ENCODE data around the gene ZNF253.
"Not testable (repeated sequence)": the region's sequence is repeated elsewhere in the genome, so short reads cannot be mapped to it uniquely, and the experiment has no call there.

ZNF253 gene

DNA sequence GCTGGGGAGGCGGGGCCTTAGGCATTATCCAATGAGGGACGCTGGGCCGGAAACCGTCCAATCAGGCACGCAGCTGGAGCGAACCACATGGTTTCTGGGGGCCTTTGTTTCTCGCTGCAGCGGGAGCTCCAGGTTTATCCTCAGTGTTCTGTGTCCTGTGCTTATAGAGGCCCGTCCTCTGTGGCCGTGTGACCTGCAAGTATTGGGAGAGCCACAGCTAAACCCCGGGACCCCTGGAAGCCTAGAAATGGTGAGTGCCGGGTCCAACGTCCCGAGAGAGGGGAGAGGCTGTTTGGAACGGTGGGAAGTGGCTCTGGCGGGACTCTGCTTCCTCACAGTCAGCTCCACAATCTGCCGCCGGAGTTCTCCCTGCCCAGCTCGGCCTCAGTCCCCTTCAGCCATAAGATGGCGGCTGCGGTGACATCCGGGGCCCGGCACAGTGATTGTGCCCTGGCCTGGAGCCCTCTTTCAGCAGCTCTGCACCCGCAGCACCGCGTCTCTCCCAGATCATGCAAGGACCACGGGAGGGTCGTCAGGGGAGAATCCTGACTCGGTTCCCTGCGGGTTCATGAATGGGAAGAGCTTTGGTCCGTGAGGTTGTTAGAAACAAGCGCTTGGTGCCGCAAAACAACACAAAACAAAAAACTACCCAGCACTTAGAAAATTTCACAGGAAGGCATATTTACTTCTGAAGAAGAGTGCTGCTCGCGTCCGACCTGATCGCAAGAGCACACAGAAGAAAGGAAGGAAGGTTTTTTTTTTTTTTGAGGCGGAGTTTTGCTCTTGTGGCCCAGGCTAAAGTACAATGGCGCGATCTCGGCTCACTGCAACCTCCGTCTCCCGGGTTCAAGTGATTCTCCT lies at the start of gene ZNF253:
ZNF253 (plus strand) TSS at position 133 of the 861 bp plus-strand sequence; CDS start at position 248, 115 bp downstream.
- DNase-seq = peak; percentile 96 to 98

DNA sequence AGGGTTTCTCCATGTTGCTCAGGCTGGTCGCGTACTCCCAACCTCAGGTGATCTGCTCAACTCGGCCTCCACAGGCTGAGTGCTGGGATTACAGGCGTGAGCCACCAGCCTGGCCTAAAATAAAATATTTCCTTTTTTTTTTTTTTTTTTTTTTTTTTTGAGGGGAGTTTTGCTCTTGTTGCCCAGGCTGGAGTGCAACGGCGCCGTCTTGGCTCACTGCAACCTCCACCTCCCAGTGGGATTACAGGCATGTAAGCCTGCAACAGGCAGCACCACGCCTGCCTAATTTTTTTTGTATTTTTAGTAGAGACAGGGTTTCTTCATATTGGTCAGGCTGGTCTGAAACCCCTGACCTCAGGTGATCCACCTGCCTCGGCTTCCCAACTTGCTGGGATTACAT lies 49.0 kb upstream of the ZNF253 start:
- no peak for DNase-seq

GRCh38 chr19:19817357-19817756 lies 48.3 kb upstream of the ZNF253 start:
- DNase-seq = no peak

- no peak for DNase-seq
Measured at GRCh38 chr19:19820774-19821320, 44.8 kb upstream of the ZNF253 start.

DNA sequence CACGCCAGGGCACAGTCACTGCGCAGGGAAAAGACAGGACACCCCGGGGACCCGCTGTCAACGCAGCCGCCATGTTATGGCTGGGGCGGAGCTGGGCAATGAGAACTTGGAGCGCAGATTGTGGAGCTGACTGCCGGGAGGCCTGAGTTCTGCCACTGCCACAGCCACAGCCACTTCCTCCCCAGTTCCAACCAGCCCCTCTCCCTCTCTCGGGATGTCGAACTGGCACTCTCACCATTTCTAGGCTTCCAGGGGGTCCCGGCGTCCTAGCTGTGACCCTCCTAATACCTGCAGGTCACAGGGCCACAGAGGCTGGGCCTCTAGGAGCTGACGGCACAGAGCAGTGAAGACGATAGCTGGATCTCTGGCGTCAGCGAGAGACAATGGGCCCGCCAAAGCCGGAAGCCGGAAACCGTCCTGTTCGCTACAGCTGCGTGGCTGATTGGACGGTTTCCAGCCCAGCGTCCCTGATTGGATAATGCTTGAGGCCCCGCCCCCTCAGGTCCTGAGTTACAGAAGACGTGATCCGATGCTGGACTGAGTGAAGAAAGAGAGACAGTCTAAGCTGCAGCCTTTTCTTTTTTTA lies 44.2 kb upstream of the ZNF253 start, which contains the start of gene ZNF506:
ZNF506 (minus strand) TSS at position 385 of the 586 bp plus-strand sequence; CDS start at position 238, 147 bp downstream.
- DNase-seq = no peak

- DNase-seq = not testable (repeated sequence)
Measured at GRCh38 chr19:19821976-19822375, 43.7 kb upstream of the ZNF253 start.

GRCh38 chr19:19823916-19824315 lies 41.8 kb upstream of the ZNF253 start:
- DNase-seq = no peak

DNA sequence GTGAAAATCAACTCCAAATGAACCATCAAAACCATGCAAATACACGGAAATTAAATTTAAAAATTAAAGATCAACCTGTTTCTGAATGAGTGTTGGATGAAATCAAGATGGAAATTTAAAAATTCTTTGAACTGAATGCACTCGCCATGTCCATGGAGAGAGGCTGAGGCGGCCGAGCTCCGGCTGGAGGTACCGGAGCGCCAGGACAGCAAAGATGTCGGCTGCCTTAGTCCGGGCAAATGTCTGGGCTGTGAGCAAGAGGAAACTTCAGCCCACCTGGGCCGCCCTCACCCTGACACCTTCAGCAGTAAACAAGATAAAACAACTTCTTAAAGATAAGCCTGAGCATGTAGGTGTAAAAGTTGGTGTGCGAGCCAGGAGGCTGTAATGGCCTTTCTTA lies 38.8 kb upstream of the ZNF253 start:
- DNase-seq = no peak

- DNase-seq = no peak
Measured at GRCh38 chr19:19835560-19836038, 30.1 kb upstream of the ZNF253 start.

DNA sequence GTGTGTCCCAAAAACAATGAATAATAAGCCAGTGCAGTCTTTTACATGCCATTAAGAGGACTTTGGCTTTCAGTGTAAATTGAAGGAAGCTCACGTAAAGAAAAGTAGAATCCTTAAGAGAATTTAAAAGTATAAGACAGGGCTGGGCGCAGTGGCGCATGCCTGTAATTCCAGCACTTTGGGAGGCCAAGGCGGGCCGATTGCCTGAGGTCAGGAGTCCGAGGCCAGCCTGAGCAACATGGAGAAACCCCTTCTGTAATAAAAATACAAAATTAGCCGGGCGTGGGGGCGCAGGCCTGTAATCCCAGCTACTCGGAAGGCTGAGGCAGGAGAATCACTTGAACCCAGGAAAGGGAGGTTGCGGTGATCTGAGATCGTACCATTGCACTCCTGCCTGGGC lies 17.9 kb upstream of the ZNF253 start:
- DNase-seq = no peak

GRCh38 chr19:19849056-19849455 lies 16.6 kb upstream of the ZNF253 start:
- no peak for DNase-seq

GRCh38 chr19:19851740-19852139 lies 13.9 kb upstream of the ZNF253 start:
- DNase-seq = not testable (repeated sequence)

- no peak for DNase-seq
Measured at GRCh38 chr19:19858751-19859150, 6.9 kb upstream of the ZNF253 start.

GRCh38 chr19:19860756-19861390 lies 4.8 kb upstream of the ZNF253 start:
- no peak for DNase-seq

DNA sequence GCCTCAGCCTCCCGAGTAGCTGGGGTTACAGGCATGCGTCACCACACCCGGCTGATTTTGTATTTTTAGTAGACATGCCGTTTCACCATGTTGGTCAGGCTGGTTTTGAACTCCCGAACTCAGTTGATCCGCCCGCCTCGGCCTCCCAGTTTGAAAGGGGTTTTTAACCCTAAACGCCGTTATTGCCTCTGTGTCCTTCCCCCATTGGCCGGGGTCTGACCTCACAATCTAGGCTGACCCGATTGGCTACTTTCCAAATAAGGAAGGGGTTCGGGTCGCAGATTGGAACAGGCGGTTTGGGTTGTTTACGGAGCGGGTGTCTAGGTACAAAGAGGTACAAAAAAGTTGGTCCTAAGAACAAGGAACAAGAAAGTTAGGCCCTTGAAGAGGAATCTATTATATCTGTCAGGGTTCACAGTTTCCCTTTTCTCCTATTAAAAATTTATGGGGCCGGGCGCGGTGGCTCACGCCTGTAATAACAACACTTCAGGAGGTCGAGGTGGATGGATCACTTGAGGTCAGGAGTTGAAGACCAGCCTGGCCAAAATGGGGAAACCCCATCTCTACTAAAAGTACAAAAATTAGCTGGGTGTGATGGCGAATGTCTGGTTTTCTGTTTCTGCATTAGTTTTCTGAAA lies 1.0 kb downstream of the ZNF253 start:
- DNase-seq = peak in 1 of 2 experiments; percentile 4

- DNase-seq = not testable (repeated sequence)
Measured at GRCh38 chr19:19870086-19870485, 4.4 kb downstream of the ZNF253 start.

- no peak for DNase-seq
Measured at GRCh38 chr19:19871932-19872331, 6.2 kb downstream of the ZNF253 start.

DNA sequence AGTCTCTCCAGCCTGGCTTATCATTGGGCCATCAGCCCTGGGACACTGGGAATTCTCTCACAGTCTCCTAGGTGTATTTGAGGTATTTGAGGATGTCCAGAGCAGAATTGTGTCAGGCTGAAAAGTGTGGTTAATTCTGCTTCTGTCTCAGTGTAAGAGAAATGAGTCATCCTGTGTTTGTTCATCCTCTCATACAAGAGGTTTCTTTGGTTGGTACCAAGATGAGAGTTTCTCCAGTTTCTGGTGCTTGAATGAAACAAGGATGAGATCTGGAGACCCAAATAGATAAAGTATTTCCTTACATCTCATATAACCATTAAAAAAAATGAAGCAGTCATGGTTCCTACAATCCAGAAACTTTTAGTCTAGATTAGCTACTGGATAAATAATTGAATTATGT lies 7.7 kb downstream of the ZNF253 start:
- DNase-seq = no peak

GRCh38 chr19:19877724-19878123 lies 12.0 kb downstream of the ZNF253 start:
- DNase-seq = no peak

- no peak for DNase-seq
Measured at GRCh38 chr19:19884583-19884982, 18.9 kb downstream of the ZNF253 start.

DNA sequence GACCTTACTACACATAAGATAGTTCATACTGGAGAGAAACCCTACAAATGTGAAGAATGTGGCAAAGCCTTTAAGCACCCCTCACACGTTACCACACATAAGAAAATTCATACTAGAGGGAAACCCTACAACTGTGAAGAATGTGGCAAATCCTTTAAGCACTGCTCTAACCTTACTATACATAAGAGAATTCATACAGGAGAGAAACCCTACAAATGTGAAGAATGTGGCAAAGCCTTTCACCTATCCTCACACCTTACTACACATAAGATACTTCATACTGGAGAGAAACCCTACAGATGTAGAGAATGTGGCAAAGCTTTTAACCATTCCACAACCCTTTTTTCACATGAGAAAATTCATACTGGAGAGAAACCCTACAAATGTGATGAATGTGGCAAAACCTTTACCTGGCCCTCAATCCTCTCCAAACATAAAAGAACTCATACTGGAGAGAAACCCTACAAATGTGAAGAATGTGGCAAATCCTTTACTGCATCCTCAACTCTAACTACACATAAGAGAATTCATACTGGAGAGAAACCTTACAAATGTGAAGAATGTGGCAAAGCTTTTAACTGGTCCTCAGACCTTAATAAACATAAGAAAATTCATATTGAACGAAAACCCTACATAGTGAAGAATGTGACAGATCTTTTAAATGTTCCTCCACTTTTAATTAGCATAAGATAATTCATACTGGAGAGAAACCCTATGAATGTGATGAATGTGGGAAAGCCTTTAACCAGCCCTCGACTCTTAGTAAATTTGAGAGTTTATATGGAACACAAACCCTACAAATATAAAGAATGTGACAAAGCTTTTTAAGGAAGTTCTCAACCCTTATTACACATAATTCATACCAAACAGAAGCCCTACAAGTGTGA lies 26.6 kb downstream of the ZNF253 start:
- not testable (repeated sequence) for DNase-seq

All from SHP77 (cell line).